ENCODE data around the gene AURKB.
A peak's percentile ranks its signal among the peaks of the same experiment; 100 is the strongest.
"Not testable (repeated sequence)": the region's sequence is repeated elsewhere in the genome, so short reads cannot be mapped to it uniquely, and the experiment has no call there.

AURKB gene

DNA sequence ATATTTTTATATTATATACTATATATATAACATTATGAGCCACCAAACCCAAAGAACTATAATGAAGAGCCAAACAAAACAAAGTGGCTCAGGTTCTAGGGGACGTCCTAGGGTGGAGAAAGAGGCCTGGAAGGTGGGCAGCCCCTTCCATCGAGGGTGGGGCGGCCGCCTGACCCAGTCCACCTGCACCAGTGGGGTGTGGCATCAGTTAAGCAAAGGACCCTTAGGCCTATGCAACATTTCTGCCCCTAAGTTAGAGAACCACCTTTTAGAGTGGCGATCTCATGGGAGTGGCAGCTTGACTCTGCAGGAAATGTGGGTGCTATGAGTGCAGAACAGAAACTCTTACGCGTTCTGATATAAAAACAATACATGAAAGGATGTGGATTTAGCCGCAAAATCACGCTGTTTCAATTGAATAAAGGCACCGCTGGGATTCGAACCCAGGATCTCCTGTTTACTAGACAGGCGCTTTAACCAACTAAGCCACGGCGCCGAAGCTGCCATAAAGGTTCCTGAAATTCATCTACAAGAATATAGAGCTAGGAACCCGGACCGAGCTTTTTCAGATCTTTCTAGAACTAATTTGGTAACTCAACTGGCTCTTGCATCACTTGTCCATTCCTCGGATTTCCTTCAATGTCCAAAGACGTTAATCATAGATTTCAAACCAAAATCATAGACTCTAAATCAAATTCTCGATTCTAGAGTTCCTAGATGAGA is 15.6 kb upstream of the AURKB start:
- DNase-seq (ENCODE audit: low read depth in 2 of 2) = peak; percentile 53 to 61

DNA sequence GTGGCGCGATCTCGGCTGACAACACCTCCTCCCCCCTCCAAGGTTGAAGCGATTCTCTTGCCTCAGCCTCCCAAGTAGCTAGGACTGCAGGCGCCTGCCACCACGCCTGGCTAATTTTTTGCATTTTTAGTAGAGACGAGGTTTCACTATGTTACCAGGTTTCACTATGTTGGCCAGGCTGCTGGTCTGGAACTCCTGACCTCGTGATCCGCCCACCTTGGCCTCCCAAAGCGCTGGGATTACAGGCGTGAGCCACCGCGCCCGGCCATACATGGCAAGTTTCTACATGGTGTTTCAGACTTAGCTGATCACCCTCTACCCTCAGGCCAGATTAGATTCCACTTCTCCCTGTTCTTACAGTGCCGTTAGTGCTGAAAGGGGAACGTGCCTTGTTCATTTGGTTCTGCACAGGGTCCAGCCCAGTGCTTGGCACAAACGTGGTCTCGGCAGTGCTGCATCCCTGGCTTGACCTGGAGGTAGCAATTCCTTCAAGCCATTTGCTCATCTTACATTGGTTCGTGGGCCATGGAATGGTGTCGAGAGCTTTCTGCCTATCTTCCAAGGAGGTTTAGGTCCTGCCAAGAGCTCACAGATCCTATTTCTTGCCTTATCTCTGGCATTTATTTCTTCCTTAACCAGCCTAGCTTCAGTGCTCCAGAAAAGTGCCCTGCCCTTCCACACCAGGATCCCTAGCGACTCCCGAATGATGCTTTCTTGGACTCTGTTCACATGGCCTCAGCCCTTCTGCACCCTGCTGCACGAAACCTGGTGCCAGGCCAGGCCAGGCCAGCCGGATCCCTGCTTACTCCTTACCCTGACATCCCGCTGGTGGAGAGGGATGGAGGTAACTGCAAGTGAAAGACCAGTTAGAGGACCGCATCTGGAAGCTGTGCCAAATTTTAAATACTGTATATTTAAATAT is 14.8 kb upstream of the AURKB start:
- DNase-seq (ENCODE audit: low read depth in 2 of 2) = no peak

DNA sequence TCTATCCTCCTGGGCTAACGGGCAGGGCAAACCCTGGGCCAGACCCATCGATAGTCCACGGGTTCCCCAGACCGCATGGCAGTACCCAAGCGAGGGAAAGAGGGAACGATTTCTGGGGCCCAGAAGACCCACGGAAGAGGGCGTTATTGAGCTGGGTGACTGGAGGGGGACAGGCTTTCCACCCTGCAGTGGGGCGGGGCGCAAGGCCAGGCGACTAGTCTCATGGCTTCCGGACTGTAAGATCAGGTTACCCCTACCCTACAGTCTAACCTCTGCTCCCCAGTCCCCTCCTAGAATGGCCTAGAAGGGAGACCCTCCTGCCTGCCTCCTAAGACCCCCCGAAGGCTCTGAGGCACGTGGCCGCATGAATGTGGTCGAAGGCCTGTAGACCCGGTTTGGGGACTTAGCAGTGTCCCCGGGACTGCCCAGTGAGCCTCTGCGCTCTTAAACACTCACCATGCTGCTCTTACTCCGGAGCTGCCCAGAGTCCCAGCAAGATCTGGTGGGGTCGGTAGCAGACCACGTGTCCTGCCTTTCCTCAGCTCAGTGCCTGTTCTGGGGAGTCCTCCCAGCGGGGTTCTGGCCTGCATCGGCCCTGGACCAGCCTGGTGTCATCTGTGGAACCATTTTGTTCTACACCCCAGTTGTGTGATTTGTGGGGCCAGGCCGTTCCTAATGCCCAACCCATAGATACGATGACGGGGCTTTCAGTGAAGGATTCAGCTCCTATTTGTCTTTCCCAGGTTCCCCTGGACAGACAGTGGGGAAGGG is 13.2 kb upstream of the AURKB start:
- no peak for DNase-seq (ENCODE audit: low read depth in 2 of 2)

DNA sequence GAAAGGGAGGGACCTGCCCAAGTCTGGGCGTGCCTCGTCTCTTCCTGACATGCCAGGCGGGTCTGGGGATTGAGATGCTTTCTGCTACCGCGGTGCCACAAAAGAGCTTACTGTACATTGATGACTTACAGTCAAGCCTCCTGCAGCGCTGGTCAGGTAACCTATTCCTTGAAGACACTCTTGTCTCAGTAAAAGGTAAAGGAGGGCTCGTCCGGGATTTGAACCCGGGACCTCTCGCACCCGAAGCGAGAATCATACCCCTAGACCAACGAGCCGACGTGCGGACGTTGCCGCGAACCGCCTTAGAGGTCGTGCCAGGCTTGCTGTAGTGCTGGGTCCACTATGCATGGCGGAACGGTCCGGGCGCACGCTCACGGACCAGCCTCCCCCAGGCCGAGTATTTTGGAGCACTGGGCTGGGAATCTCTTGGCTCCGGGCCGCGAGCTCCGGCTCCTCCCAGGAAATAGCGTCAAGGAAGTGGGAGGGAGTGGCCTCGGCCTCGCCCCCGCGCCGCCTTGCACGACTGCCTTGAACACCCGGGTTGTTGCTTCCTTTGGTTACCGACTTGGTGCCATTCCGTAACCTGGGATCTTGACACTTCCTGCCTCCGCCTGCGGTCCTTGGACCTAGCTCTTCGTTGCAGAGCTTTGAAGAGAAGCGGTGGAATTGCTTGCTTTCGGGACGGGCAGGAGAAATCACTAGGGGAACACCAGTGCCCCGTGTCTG is 12.4 kb upstream of the AURKB start:
- DNase-seq (ENCODE audit: low read depth in 2 of 2) = peak; percentile 87 to 92

DNA sequence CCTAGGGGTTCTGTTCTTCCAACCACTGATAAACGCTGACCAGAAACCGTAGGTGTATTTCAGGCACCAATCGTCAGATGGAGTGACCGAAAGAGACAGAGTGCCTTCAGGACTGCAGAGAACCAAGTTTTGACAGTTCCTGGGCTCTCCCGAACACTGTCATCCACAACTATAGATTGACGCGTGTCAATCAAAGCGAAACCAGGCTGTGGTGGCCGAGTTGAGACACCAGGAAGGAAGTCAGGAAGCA is 11.9 kb upstream of the AURKB start:
- no peak for DNase-seq (ENCODE audit: low read depth in 2 of 2)

DNA sequence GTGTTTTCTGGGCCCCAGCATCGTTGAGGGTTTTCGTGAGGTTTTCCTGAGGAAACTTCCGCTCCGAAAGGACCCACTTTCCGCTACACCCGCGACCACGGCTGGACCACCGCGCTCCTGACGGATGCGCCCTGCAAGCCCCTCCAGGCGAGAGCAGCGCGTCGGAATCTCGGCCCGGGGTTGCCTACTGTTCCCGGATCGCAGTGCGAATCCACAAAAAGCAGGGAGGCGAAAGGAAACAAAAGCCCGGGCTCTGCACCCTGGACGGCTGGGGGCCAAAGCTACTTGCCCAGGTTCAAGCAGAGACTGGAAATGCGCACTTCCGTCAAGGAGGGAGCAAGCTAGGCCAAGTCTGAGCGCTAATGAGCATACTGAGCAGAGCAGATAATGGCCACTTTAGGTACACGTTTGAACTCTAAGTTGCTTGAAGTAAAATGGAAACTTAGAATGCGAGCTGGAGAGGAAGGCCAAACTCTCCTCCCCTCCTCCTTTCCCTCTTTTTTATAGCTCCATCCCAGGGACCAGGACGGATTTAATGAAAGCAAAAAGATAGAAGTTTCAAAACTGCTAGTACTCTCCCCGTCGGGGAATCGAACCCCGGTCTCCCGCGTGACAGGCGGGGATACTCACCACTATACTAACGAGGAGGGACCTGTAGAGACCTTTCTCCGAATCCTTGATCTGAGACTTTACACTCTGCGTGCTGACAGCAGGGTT is 11.4 kb upstream of the AURKB start:
- peak; percentile 69 to 76 for DNase-seq (ENCODE audit: low read depth in 2 of 2)

DNA sequence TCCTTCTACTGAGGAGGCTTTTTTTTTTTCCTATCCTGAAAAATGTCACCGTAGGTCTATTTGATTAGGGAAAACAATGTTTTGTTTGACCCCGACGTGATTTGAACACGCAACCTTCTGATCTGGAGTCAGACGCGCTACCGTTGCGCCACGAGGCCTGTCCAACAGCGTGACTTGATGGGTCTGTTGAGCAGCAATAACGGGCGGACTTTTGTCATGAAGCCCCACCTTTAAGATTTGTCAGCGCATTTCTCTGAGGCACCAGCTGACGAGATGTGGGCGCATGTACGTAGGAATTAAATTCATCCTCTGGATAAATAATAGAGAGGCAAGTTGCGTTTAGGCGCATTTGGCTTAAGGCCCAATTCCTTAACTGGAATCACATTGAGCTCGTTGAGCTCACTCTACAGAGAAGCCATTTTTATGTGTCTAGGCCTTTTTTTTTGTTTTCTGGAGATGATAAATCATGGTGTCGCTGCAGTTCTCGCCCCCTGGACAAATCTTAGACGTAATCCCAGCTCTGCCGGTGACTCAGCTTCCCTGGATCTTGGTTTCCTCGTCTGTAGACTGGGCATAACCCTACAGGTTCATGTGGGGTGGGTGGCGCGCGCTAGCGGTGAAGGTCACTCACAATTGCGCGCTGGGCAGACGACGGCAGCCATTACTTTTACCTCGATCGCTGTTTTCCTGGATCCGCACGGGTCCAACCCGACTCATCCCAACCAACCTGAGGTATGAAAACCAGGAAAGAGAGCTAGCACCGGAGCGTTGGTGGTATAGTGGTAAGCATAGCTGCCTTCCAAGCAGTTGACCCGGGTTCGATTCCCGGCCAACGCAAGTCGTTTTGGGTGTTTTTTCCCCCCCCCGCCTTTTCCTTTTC is 10.6 kb upstream of the AURKB start:
- DNase-seq (ENCODE audit: low read depth in 2 of 2) = peak; percentile 82 to 86

DNA sequence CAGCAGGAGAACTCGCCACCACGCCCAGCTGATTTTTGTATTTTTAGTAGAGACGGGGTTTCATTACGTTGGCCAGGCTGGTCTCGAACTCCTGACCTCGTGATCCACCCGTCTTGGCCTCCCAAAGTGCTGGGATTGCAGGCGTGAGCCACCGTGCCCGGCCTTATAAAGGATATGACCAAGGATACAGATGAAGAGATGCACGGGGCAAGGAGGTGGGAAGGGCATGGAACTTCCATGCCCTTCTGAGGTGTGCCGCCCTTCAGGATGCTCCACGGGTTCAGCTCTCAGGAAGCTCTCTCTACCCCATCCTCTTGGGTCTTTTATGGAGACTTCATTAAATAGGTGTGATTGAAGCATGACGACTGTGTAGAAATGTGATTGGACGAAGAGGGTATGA is 3.6 kb upstream of the AURKB start:
- DNase-seq (ENCODE audit: low read depth in 2 of 2) = not testable (repeated sequence)

DNA sequence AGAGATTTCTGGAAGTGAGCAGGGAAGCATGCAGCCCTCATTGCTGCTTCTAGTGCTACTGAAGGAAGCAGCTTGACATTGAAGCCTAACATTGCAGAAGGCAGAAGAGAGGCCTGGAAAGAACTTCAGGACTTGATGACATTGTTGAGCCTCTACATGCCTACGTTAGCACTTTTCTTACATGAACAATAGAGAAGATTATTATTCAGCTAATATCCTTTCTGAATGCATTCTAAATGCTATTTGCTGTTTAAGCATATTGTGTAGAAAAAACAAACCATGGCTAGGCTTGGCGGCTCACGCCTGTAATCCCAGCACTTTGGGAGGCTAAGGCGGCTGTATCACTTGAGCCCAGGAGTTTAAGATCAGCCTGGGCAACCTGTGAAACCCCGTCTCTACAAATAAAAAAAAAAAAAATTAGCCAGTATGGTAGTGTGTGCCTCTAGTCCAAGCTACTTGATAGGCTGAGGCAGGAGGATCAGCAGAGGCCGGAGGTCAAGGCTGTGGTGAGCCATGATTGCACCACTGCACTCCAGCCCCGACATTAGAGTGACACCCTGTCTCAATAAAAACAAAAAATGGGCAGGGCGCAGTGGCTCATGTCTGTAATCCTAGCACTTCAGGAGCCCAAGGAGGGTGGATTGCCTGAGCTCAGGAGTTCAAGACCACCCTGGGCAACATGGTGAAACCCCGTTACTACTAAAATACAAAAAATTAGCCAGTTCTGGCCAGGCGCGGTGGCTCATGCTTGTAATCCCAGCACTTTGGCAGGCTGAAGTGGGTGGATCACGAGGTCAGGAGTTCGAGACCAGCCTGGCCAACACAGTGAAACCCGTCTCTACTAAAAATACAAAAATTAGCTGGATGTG is 2.2 kb upstream of the AURKB start:
- no peak for DNase-seq (ENCODE audit: low read depth in 2 of 2)

DNA sequence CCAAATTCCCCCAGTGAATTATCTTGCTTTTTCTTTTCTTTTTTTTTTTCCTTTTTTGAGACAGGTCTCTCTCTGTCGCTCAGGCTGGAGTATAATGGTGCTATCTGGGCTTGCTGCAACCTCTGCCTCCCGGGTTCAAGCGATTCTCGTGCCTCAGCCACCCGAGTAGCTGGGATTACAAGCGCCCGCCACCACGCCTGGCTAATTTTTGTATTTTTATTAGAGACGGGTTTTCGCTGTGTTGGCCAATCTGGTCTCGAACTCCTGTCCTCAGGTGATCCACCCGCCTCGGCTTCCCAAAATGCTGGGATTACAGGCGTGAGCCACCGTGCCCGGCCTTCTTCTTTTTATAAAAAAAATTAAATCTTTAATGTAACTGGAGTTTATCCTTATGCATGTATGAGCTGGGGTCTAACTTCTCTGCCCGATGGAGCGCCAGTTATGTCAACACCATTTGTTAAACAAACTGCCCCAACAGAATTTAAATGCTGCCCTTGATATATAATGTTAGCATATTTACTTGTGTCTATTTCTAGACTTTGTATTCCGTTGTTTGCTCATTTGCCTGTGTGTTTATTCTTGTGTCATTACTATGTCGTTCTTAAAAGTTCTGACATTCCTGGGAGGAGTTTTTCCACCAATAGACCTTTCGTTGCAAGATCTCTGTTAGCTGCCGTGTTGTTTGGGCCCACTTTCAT is 535 bp upstream of the AURKB start:
- DNase-seq (ENCODE audit: low read depth in 2 of 2) = no peak

DNA sequence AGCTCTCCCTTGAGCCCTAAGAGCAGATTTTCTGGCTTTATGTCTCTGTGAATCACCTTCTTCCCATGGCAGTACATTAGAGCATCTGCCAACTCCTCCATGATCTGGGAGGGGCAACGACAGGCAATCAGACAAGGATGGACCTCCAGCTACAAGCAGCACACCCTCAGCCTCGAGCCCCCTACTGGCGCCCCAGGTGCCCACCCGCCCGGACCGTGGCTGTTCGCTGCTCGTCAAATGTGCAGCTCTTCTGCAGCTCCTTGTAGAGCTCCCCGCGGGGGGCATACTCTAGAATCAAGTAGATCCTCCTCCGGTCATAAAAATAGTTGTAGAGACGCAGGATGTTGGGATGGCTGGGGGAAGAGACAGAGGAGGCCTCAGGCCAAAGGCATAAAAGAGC is 3.8 kb downstream of the AURKB start:
- DNase-seq (ENCODE audit: low read depth in 2 of 2) = no peak

DNA sequence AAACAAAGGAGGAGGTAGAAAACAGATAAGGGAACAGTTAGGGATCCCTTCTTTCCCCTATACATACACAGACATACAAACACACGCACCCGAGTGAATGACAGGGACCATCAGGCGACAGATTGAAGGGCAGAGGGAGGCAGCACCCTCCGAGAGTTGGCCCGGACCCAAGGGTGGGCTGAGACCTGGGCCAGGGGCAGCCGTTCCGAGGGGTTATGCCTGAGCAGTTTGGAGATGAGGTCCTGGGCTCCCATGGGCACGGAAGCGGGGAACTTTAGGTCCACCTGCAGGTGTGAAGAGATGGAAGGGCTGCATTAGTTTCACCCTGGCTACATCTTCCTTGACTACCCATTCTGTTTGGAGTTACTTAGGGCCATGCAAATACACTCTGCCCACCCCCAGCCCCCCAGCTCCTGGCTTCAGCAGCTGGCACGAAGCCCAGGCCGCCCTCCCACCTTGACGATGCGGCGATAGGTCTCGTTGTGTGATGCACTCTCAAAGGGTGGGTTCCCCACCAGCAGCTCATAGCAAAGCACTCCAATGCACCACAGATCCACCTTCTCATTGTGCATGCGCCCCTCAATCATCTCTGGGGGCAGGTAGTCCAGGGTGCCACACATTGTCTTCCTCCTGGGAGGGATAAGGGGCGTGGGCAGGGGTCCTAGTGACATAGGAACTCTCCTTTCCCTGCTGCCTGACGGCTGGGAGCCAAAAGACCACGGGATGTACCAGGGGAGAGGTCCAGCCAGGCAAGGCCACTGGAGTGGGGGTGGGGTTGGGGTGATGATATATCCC is 5.4 kb downstream of the AURKB start:
- DNase-seq (ENCODE audit: low read depth in 2 of 2) = no peak

DNA sequence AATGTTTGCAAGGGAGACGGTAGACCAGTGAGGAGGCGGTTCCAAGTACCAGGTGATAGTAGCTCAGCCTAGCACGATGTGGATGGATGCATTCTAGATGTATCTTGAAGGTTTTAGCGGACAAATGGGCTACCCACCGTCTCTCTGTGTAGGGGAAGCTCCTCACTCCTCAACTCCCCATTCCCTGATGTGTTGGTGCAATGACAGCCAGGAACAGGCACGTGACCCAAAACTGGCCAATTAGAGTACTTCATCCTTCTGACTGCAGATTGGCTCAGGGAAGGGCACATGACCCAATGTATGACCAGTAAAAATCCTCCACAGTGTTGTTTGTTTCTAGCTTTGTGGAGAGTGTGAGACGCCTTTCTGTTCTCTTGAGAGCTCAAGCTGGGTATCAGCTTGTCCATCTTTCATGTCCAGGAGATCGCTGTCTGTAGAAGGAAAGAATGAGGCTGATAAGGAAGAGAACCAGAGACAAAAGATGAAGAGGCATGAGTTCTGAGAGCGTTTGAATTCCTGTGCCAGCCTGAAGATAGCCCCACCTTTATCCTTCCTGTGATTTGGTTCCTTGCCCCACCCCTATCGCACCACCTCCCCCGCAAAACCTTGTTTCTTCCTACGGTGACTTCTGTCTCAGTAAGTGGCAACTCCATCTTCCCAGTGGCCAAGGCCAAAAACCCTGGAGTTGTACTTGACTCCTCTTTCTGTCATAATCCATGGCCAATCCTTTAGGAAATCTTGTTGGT is 18.1 kb downstream of the AURKB start:
- peak in 1 of 2 experiments; percentile 71 for DNase-seq (ENCODE audit: low read depth in 2 of 2)

DNA sequence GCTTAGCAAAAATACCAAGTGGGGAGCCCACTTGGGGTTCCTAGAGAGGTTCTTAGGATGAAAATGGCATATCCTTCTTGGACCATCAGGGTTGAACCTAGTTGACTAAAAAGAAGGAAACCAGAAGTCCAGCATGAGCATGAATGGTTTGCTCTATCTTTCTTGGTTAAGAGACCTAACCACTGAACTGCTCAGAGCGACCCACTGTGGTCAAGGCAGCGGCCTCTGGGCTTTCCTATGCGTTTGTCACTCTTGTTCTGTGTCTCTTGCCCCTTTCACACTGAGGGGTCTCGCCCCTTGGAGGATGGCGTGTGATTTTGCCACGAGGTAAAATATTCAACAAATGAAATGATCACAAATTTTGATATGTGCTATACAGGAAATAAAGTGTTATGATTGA is 19.9 kb downstream of the AURKB start:
- no peak for DNase-seq (ENCODE audit: low read depth in 2 of 2)

DNA sequence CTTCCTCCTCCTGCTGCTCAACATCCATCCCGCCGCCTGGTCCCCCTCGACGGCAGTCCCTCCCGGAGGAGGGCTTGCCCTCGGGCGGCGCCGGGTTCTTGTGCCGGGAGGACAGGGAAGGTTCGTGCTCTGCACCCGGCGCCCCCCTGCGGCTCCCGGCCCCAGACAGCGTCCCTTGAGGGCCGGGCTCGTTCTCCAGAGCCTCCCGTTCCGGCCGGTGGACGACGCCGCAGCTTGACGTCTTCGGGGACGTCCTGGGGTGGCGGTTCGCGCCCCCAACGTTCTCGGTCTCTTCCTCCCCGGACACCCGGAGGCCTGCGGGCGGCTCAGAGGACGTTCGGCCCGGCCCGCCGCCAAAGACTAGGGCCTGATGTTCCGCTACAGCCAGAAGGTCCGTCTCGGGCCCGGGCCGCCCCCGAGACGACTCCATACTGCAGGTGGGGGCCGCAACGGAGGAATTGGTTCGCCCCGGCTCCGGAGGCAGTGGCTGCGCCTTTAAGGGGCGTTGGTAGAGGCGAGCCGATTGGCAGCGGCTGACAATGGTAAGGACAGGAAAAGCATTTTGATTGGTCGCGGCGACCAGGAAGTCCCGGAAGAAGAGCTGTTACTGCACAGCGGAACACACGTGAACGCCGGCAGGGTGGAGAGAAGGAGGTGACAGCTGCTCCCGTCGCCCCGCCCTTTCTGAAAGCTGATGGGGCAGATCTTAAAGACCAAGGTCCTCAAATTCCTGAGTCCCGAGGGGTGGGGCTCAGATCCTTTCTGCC is 20.5 kb downstream of the AURKB start, which contains the start of gene BORCS6:
Gene BORCS6 (minus strand): TSS at position 470 of the 767 bp plus-strand sequence. CDS start 40 bp downstream, at position 430.
- peak; percentile 94 to 96 for DNase-seq (ENCODE audit: low read depth in 2 of 2)

DNA sequence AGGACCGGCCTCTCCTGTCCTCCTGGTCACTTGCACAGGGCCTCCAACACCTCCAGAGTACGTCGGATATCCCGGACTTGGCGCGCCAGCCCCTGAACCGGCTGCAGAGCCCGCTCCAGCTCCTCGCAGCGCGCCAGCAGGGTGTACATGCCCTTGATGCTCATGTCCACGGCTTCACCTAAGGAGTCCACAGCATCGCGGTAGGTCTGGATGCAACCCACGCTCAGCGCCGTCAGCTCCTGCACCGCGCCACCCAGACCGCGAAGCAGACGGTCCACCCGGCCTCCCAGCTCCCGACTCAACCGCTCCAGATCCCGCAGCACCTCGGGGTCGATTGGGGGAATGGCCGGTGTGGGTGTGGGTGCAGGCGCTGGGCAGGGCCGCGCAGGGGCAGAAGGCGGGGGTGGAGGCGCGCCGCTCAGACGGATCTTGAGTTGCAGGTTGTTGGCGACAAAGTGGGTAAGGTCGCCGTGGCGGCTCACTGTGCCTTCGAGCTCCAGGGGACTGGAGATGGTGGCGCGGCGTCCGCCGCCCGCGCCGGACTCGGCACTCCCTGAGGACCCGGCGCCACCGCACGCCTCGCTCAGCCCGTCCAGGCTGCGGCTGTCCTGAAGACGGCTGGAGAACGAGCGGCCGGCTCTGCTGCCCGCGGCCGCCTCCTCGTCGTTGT is 21.2 kb downstream of the AURKB start:
- DNase-seq (ENCODE audit: low read depth in 2 of 2) = no peak
